Panc1 (cell line): ENCODE results near the gene SCP2. TPM values are rescaled to one million over a fixed set of nuclear protein-coding genes. Genes with fewer than 3 reads are reported as not detected.
A peak's percentile ranks its signal among the peaks of the same experiment; 100 is the strongest.

ENCODE experiments used
- ATAC-seq: fragments of 200-7000 bp; cut with Tn5 transposase; 2 replicates; pipeline ENCODE4 v1.9.1; 2020; ENCODE audit warnings: mild to moderate bottlenecking, moderate library complexity
- BruUV-seq: library from RNA; stranded (reverse); fragments of 400-500 nt; replicated peaks from 2 replicates; lab custom pipeline; 2021; lab: Mats Ljungman, UMichigan
- CTCF ChIA-PET: fragments of 300-600 bp; sonication (Branson Sonifier 250); formaldehyde crosslinking; loops from one replicate; lab custom pipeline; 2022; ENCODE audit warnings: antibody characterized with exemption; lab: Charles Lee
- POLR2A ChIA-PET: fragments of 300-600 bp; sonication (Branson Sonifier 250); formaldehyde crosslinking; loops from one replicate; lab custom pipeline; 2022; ENCODE audit warnings: antibody characterized with exemption; lab: Charles Lee
- DNase-seq: peaks from one replicate; pipeline ENCODE4 v3.0.0-alpha.2; 2010; ENCODE audit warnings: low read depth, low spot score
- H3K27ac ChIP-seq: 2 replicates; pipeline ENCODE4 v1.5.1; 2011; ENCODE audit warnings: mild to moderate bottlenecking, low read length, inconsistent platforms
- H3K27me3 ChIP-seq: fragments of 200-500 bp; sonication (Bioruptor generic); 2 replicates; pipeline ENCODE4 v1.6.0; 2014; ENCODE audit warnings: low read length, inconsistent platforms; ENCODE audit not compliant: control insufficient read depth, insufficient read depth
- H3K36me3 ChIP-seq: fragments of 200-500 bp; sonication (Bioruptor generic); 2 replicates; pipeline ENCODE4 v1.5.1; 2014; ENCODE audit warnings: inconsistent platforms, mild to moderate bottlenecking, low read length, moderate library complexity; ENCODE audit not compliant: control insufficient read depth, insufficient read depth
- H3K4me1 ChIP-seq: 2 replicates; pipeline ENCODE4 v1.5.1; 2011; ENCODE audit warnings: inconsistent platforms, mild to moderate bottlenecking, low read length, moderate library complexity; ENCODE audit not compliant: control insufficient read depth, insufficient read depth
- H3K4me3 ChIP-seq, 2 experiments: 2 replicates each; pipeline ENCODE4 v1.5.1; 2011 to 2012; ENCODE audit warnings: low read depth in 2 of 2, low read length in 2 of 2, mild to moderate bottlenecking in 2 of 2, inconsistent platforms in 1 of 2, moderate library complexity in 1 of 2
- H3K9me3 ChIP-seq: fragments of 200-500 bp; sonication (Bioruptor generic); 2 replicates; pipeline ENCODE4 v1.5.1; 2014; ENCODE audit warnings: low read depth, mild to moderate bottlenecking, inconsistent platforms, low read length, moderate library complexity; ENCODE audit not compliant: control insufficient read depth, insufficient read depth
- CTCF ChIP-seq: fragments of 450-650 bp; IDR thresholded peaks from 2 replicates; pipeline ENCODE4 v1.5.1; 2017; ENCODE audit warnings: mild to moderate bottlenecking
- POLR2AphosphoS5 ChIP-seq: IDR thresholded peaks from 2 replicates; pipeline ENCODE4 v1.6.1; 2012; ENCODE audit warnings: mild to moderate bottlenecking, low read depth, low read length, moderate library complexity
- REST ChIP-seq, 2 experiments: IDR thresholded peaks; 2 replicates each; pipeline ENCODE4 v1.6.1; 2011 to 2012; ENCODE audit warnings: low read depth in 2 of 2, control low read depth in 1 of 2, low read length in 1 of 2, mild to moderate bottlenecking in 1 of 2, moderate library complexity in 1 of 2; ENCODE audit not compliant: insufficient read depth in 1 of 2
- SIN3A ChIP-seq: IDR thresholded peaks from 2 replicates; pipeline ENCODE4 v1.6.1; 2012; ENCODE audit warnings: low read depth, mild to moderate bottlenecking, low read length, moderate library complexity, borderline replicate concordance; ENCODE audit not compliant: insufficient read depth
- TCF7L2 ChIP-seq: IDR thresholded peaks from 2 replicates; pipeline ENCODE4 v1.6.1; 2011; ENCODE audit warnings: mild to moderate bottlenecking, low read depth, low read length, inconsistent platforms
- in situ Hi-C: cut with HindIII; loops from 2 replicates; pipeline ENCODE4 v1.10.0; 2016; ENCODE audit warnings: low sequenced_read_pairs, low pct_unique_long_range_greater_than_20kb
- intact Hi-C: fragments of 100-400 bp; cut with micrococcal nuclease; formaldehyde crosslinking; loops from one replicate; pipeline ENCODE4 v1.10.0; 2022; ENCODE audit not compliant: unreplicated experiment
- total RNA-seq: library from RNA; stranded (reverse); gene quantifications from one replicate; pipeline ENCODE4 v1.2.1, GENCODE V29; 2021; ENCODE audit not compliant: unreplicated experiment

Gene SCP2
- total RNA-seq, 1 experiment from 2014 or later = 88.7 TPM

- intact Hi-C loops (no loop called here), in situ Hi-C loops (no loop called here)
- no peak for DNase-seq
- ATAC-seq = no peak
- TF ChIP-seq TCF7L2 (no peak), SIN3A (no peak), POLR2AphosphoS5 (no peak), CTCF (no peak), REST (IDR thresholded peaks at IDR 0.05; ENCODE audit: insufficient read depth in 1 of 2, low read depth in 2 of 2, low read length in 1 of 2) (no peak)
- 0 out of 2 replicates have a peak, but pooled peaks cover 2% of the 10 kb centered on the region for H3K4me1 ChIP-seq
- no peaks in the 10 kb centered on the region for H3K36me3 ChIP-seq
- no peaks in the 10 kb centered on the region for H3K9me3 ChIP-seq
- no peak overlapping the region for H3K4me3 ChIP-seq
- no peaks in the 10 kb centered on the region for H3K27me3 ChIP-seq
- no peak overlapping the region for H3K27ac ChIP-seq
- ChIA-PET POLR2A (no interaction called here), CTCF (interaction anchor here (1.3 kb wide), 1 partner anchor 267 kb away, joined by 3 read pairs; no protein-coding TSS in a partner anchor)
- BruUV-seq = no TSS peak
Measured at GRCh38 chr1:52919051-52919722, 7.9 kb upstream of the SCP2 start.

- ATAC-seq = no peak
- TF ChIP-seq CTCF = no peak
- no peak for TF ChIP-seq POLR2AphosphoS5
- no peak for TF ChIP-seq REST (IDR thresholded peaks at IDR 0.05; ENCODE audit: insufficient read depth in 1 of 2, low read depth in 2 of 2, low read length in 1 of 2)
- TF ChIP-seq TCF7L2 = no peak
- TF ChIP-seq SIN3A = no peak
- Histone ChIP-seq H3K36me3 (no peaks in the 10 kb centered on the region), H3K4me1 (0 out of 2 replicates have a peak, but pooled peaks cover 2% of the 10 kb centered on the region), H3K27ac (no peak overlapping the region), H3K4me3 (no peak overlapping the region), H3K27me3 (no peaks in the 10 kb centered on the region), H3K9me3 (no peaks in the 10 kb centered on the region)
- POLR2A ChIA-PET = no interaction called here
- CTCF ChIA-PET = interaction anchor here (1.3 kb wide), 1 partner anchor 266 kb away, joined by 3 read pairs; no protein-coding TSS in a partner anchor
- no peak for DNase-seq
- in situ Hi-C loops = no loop called here
- intact Hi-C loops = loop anchor here (10.0 kb wide), 1 partner anchor 255 kb away; no protein-coding TSS in a partner anchor
- BruUV-seq = TSS peak; percentile 43
Measured at GRCh38 chr1:52919723-52920483, 7.2 kb upstream of the SCP2 start.
